Panc1 (cell line): ENCODE results near the gene CHSY1. TPM values are rescaled to one million over a fixed set of nuclear protein-coding genes. Genes with fewer than 3 reads are reported as not detected.

Source experiments
- ATAC-seq: fragments of 200-7000 bp; cut with Tn5 transposase; 2 replicates; pipeline ENCODE4 v1.9.1; 2020; ENCODE audit warnings: mild to moderate bottlenecking, moderate library complexity
- BruUV-seq: library from RNA; stranded (reverse); fragments of 400-500 nt; replicated peaks from 2 replicates; lab custom pipeline; 2021; lab: Mats Ljungman, UMichigan
- CTCF ChIA-PET: fragments of 300-600 bp; sonication (Branson Sonifier 250); formaldehyde crosslinking; loops from one replicate; lab custom pipeline; 2022; ENCODE audit warnings: antibody characterized with exemption; lab: Charles Lee
- POLR2A ChIA-PET: fragments of 300-600 bp; sonication (Branson Sonifier 250); formaldehyde crosslinking; loops from one replicate; lab custom pipeline; 2022; ENCODE audit warnings: antibody characterized with exemption; lab: Charles Lee
- DNase-seq: peaks from one replicate; pipeline ENCODE4 v3.0.0-alpha.2; 2010; ENCODE audit warnings: low read depth, low spot score
- H3K27ac ChIP-seq: 2 replicates; pipeline ENCODE4 v1.5.1; 2011; ENCODE audit warnings: mild to moderate bottlenecking, low read length, inconsistent platforms
- H3K27me3 ChIP-seq: fragments of 200-500 bp; sonication (Bioruptor generic); 2 replicates; pipeline ENCODE4 v1.6.0; 2014; ENCODE audit warnings: low read length, inconsistent platforms; ENCODE audit not compliant: control insufficient read depth, insufficient read depth
- H3K36me3 ChIP-seq: fragments of 200-500 bp; sonication (Bioruptor generic); 2 replicates; pipeline ENCODE4 v1.5.1; 2014; ENCODE audit warnings: inconsistent platforms, mild to moderate bottlenecking, low read length, moderate library complexity; ENCODE audit not compliant: control insufficient read depth, insufficient read depth
- H3K4me1 ChIP-seq: 2 replicates; pipeline ENCODE4 v1.5.1; 2011; ENCODE audit warnings: inconsistent platforms, mild to moderate bottlenecking, low read length, moderate library complexity; ENCODE audit not compliant: control insufficient read depth, insufficient read depth
- H3K4me3 ChIP-seq, 2 experiments: 2 replicates each; pipeline ENCODE4 v1.5.1; 2011 to 2012; ENCODE audit warnings: low read depth in 2 of 2, low read length in 2 of 2, mild to moderate bottlenecking in 2 of 2, inconsistent platforms in 1 of 2, moderate library complexity in 1 of 2
- H3K9me3 ChIP-seq: fragments of 200-500 bp; sonication (Bioruptor generic); 2 replicates; pipeline ENCODE4 v1.5.1; 2014; ENCODE audit warnings: low read depth, mild to moderate bottlenecking, inconsistent platforms, low read length, moderate library complexity; ENCODE audit not compliant: control insufficient read depth, insufficient read depth
- POLR2AphosphoS5 ChIP-seq: IDR thresholded peaks from 2 replicates; pipeline ENCODE4 v1.6.1; 2012; ENCODE audit warnings: mild to moderate bottlenecking, low read depth, low read length, moderate library complexity
- SIN3A ChIP-seq: IDR thresholded peaks from 2 replicates; pipeline ENCODE4 v1.6.1; 2012; ENCODE audit warnings: low read depth, mild to moderate bottlenecking, low read length, moderate library complexity, borderline replicate concordance; ENCODE audit not compliant: insufficient read depth
- TCF7L2 ChIP-seq: IDR thresholded peaks from 2 replicates; pipeline ENCODE4 v1.6.1; 2011; ENCODE audit warnings: mild to moderate bottlenecking, low read depth, low read length, inconsistent platforms
- in situ Hi-C: cut with HindIII; loops from 2 replicates; pipeline ENCODE4 v1.10.0; 2016; ENCODE audit warnings: low sequenced_read_pairs, low pct_unique_long_range_greater_than_20kb
- intact Hi-C: fragments of 100-400 bp; cut with micrococcal nuclease; formaldehyde crosslinking; loops from one replicate; pipeline ENCODE4 v1.10.0; 2022; ENCODE audit not compliant: unreplicated experiment
- total RNA-seq: library from RNA; stranded (reverse); gene quantifications from one replicate; pipeline ENCODE4 v1.2.1, GENCODE V29; 2021; ENCODE audit not compliant: unreplicated experiment
- TF ChIP-seq, protein P1 (sequence below): fragments of 450-650 bp; IDR thresholded peaks from 2 replicates; pipeline ENCODE4 v1.5.1; 2017; ENCODE audit warnings: mild to moderate bottlenecking
- TF ChIP-seq, protein P2 (sequence below), 2 experiments: IDR thresholded peaks; 2 replicates each; pipeline ENCODE4 v1.6.1; 2011 to 2012; ENCODE audit warnings: low read depth in 2 of 2, control low read depth in 1 of 2, low read length in 1 of 2, mild to moderate bottlenecking in 1 of 2, moderate library complexity in 1 of 2; ENCODE audit not compliant: insufficient read depth in 1 of 2

CHSY1 gene
- total RNA-seq, 1 experiment from 2014 or later: 50.8 TPM

DNA sequence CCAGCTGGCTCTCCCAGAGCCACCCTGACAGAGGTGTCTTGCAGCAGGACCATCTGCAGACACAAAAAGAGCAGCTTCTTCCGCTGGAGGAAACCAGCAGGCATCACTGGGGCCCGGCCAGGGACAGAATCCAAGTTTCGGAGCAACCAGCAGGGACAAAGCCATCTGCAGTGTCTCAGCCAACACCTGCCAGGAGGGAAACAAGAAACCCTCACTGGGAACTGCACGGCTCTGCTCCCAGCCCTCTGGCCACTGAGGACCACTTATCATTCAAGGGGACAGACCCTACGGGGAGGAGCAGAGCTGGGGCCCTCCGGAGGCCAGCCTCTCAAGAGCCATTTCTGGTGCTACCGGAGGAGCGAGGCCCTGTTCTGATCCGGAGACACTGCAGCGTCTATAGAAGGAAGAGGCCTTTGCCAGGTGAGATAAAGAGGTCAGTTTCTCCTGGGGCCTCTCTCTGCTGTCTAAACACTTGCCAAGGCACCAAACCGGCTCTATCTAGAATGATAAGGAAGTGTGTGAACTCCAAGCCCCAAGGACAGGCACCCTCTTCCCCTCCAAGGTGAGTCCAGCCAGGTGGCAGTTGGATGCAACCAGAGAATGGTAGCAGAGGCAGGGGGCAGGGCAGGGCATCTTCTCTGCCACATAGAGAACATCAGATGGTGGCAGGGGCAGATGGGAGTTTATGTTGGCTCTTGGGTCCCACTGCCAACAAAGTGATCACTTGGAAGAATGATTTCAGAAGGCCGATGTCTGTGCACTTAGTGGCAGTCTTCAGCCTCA lies 89.0 kb downstream of the CHSY1 start:
- Histone ChIP-seq H3K36me3 (no peaks in the 10 kb centered on the region), H3K9me3 (peaks cover 17% of the 10 kb centered on the region; the same call in 1 of the 2 replicates), H3K4me3 (no peak overlapping the region), H3K27ac (no peak overlapping the region; the same call in 1 of the 2 replicates), H3K4me1 (peaks cover 13% of the 10 kb centered on the region), H3K27me3 (no peaks in the 10 kb centered on the region)
- ATAC-seq: no peak
- POLR2A ChIA-PET: no interaction called here
- BruUV-seq: no TSS peak
- no peak for DNase-seq
- in situ Hi-C loops: no loop called here
- intact Hi-C loops: no loop called here
- no peak for TF ChIP-seq POLR2AphosphoS5
- CTCF ChIA-PET: no interaction called here

DNA sequence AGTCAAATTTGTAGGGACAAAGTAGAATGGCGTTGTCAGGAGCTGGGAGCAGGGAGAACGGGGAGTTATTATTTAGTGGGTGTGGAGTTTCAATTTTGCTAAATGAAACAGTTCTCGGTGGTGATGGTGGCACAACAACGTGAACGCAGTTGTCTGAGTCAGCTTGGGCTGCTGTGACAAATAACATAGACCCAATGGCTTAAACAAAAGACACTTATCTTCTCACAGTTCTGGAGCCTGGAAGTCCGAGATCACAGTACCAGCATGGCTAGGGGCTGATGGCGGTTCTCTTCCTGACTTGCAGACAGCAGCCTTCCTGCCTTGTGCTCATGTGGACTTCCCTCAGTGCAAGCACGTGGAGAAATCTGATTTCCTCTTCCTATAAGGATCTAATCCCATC lies 90.2 kb downstream of the CHSY1 start:
- intact Hi-C loops (no loop called here), in situ Hi-C loops (no loop called here)
- DNase-seq: no peak
- POLR2A ChIA-PET: interaction anchor here (0.7 kb wide), 2 partner anchors 15 to 18 kb away, joined by 4 to 5 read pairs; no protein-coding TSS in a partner anchor
- H3K36me3 ChIP-seq: no peaks in the 10 kb centered on the region
- CTCF ChIA-PET: no interaction called here
- H3K4me3 ChIP-seq: no peak overlapping the region
- peaks cover 16% of the 10 kb centered on the region; the same call in 1 of the 2 replicates for H3K9me3 ChIP-seq
- H3K27me3 ChIP-seq: no peaks in the 10 kb centered on the region
- TF ChIP-seq, protein P1, sequence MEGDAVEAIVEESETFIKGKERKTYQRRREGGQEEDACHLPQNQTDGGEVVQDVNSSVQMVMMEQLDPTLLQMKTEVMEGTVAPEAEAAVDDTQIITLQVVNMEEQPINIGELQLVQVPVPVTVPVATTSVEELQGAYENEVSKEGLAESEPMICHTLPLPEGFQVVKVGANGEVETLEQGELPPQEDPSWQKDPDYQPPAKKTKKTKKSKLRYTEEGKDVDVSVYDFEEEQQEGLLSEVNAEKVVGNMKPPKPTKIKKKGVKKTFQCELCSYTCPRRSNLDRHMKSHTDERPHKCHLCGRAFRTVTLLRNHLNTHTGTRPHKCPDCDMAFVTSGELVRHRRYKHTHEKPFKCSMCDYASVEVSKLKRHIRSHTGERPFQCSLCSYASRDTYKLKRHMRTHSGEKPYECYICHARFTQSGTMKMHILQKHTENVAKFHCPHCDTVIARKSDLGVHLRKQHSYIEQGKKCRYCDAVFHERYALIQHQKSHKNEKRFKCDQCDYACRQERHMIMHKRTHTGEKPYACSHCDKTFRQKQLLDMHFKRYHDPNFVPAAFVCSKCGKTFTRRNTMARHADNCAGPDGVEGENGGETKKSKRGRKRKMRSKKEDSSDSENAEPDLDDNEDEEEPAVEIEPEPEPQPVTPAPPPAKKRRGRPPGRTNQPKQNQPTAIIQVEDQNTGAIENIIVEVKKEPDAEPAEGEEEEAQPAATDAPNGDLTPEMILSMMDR: no peak
- TF ChIP-seq TCF7L2: no peak
- no peak for TF ChIP-seq POLR2AphosphoS5
- TF ChIP-seq, protein P2, sequence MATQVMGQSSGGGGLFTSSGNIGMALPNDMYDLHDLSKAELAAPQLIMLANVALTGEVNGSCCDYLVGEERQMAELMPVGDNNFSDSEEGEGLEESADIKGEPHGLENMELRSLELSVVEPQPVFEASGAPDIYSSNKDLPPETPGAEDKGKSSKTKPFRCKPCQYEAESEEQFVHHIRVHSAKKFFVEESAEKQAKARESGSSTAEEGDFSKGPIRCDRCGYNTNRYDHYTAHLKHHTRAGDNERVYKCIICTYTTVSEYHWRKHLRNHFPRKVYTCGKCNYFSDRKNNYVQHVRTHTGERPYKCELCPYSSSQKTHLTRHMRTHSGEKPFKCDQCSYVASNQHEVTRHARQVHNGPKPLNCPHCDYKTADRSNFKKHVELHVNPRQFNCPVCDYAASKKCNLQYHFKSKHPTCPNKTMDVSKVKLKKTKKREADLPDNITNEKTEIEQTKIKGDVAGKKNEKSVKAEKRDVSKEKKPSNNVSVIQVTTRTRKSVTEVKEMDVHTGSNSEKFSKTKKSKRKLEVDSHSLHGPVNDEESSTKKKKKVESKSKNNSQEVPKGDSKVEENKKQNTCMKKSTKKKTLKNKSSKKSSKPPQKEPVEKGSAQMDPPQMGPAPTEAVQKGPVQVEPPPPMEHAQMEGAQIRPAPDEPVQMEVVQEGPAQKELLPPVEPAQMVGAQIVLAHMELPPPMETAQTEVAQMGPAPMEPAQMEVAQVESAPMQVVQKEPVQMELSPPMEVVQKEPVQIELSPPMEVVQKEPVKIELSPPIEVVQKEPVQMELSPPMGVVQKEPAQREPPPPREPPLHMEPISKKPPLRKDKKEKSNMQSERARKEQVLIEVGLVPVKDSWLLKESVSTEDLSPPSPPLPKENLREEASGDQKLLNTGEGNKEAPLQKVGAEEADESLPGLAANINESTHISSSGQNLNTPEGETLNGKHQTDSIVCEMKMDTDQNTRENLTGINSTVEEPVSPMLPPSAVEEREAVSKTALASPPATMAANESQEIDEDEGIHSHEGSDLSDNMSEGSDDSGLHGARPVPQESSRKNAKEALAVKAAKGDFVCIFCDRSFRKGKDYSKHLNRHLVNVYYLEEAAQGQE (IDR thresholded peaks at IDR 0.05; ENCODE audit: insufficient read depth in 1 of 2, low read depth in 2 of 2, low read length in 1 of 2): no peak
- TF ChIP-seq SIN3A: no peak
- H3K4me1 ChIP-seq: peaks cover 4% of the 10 kb centered on the region
- no peak for ATAC-seq
- no TSS peak for BruUV-seq
- no peak overlapping the region for H3K27ac ChIP-seq
